Osteocyte (in vitro differentiated cells): ENCODE data around the gene KCTD11. TPM values are rescaled to one million over a fixed set of nuclear protein-coding genes. Genes with fewer than 3 reads are reported as not detected.
"Not testable (repeated sequence)": the region's sequence is repeated elsewhere in the genome, so short reads cannot be mapped to it uniquely, and the experiment has no call there.

Source experiments
- DNase-seq: peaks from one replicate; pipeline ENCODE4 v3.0.0; 2021; ENCODE audit warnings: mixed read lengths; ENCODE audit not compliant: unreplicated experiment; ENCODE audit errors: extremely low spot score
- H3K27ac Mint-ChIP-seq: one replicate; pipeline ENCODE4 v1.8.0; 2021; ENCODE audit warnings: mild to moderate bottlenecking, mixed read lengths; ENCODE audit not compliant: unreplicated experiment
- H3K27me3 Mint-ChIP-seq: one replicate; pipeline ENCODE4 v1.8.0; 2021; ENCODE audit warnings: mixed read lengths; ENCODE audit not compliant: unreplicated experiment
- H3K36me3 Mint-ChIP-seq: one replicate; pipeline ENCODE4 v1.8.0; 2021; ENCODE audit warnings: mixed read lengths; ENCODE audit not compliant: unreplicated experiment
- H3K4me1 Mint-ChIP-seq: one replicate; pipeline ENCODE4 v1.8.0; 2021; ENCODE audit warnings: mixed read lengths; ENCODE audit not compliant: unreplicated experiment
- H3K4me3 Mint-ChIP-seq: one replicate; pipeline ENCODE4 v1.8.0; 2021; ENCODE audit warnings: mild to moderate bottlenecking, moderate library complexity, mixed read lengths; ENCODE audit not compliant: unreplicated experiment
- H3K9me3 Mint-ChIP-seq: one replicate; pipeline ENCODE4 v1.8.0; 2021; ENCODE audit warnings: mixed read lengths; ENCODE audit not compliant: unreplicated experiment
- total RNA-seq: library from RNA; stranded (reverse); gene quantifications from 2 replicates; pipeline ENCODE4 v1.2.1, GENCODE V29; 2021
- TF ChIP-seq, protein P1 (sequence below): fragments of 200-600 bp; sonication (generic); IDR thresholded peaks from 2 replicates; pipeline ENCODE4 v1.5.0; 2021; ENCODE audit warnings: antibody characterized with exemption, mild to moderate bottlenecking, moderate library complexity

The KCTD11 gene
- total RNA-seq, 1 donor from 2014 or later: 12.7 TPM

DNA sequence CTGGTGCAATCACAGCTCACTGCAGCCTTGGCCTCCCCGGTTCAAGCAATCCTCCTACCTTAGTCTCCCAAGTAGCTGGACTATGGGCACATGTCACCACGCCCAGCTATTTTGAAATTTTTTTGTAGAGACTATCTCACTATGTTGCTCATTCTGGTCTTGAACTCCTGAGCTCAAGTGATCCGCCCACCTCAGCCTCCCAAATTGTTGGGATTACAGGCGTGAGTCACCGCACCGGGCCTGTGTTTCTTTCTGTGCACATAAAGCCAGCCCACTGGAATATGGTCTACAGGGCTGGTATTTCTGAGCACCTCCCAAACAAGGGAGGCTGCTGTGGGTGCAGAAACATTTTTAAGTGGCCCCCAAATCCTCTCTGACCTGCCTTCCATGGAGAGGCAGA is 11.3 kb downstream of the KCTD11 start:
- Mint-ChIP-seq H3K27me3 (peaks cover 5% of the 10 kb centered on the region), H3K4me3 (no peak overlapping the region), H3K27ac (no peak overlapping the region), H3K36me3 (no peaks in the 10 kb centered on the region), H3K9me3 (no peaks in the 10 kb centered on the region), H3K4me1 (no peaks in the 10 kb centered on the region)
- TF ChIP-seq, protein P1, sequence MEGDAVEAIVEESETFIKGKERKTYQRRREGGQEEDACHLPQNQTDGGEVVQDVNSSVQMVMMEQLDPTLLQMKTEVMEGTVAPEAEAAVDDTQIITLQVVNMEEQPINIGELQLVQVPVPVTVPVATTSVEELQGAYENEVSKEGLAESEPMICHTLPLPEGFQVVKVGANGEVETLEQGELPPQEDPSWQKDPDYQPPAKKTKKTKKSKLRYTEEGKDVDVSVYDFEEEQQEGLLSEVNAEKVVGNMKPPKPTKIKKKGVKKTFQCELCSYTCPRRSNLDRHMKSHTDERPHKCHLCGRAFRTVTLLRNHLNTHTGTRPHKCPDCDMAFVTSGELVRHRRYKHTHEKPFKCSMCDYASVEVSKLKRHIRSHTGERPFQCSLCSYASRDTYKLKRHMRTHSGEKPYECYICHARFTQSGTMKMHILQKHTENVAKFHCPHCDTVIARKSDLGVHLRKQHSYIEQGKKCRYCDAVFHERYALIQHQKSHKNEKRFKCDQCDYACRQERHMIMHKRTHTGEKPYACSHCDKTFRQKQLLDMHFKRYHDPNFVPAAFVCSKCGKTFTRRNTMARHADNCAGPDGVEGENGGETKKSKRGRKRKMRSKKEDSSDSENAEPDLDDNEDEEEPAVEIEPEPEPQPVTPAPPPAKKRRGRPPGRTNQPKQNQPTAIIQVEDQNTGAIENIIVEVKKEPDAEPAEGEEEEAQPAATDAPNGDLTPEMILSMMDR: no peak
- no peak for DNase-seq

DNA sequence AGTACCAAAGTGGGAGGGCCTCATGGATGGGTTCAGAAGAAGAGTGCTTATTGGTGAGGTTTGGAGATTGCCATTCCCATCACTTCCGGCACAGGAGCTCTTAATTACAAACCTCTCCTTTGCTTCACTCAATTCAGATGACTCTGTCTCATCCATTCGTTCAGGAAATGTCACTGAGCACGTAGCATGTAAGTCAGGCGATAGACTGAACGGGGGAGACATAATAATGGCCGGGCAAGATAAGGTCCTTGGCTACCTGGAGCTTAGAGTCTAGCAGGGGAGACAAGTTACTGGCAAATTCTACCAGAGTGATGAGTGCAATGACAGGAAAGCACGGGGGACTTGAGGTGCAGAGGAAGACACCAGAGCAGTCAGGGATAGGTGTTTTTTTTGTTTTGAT is 14.0 kb downstream of the KCTD11 start:
- H3K27ac Mint-ChIP-seq, H3K36me3 Mint-ChIP-seq, DNase-seq, H3K4me1 Mint-ChIP-seq, H3K9me3 Mint-ChIP-seq, H3K4me3 Mint-ChIP-seq: not testable (repeated sequence)
- H3K27me3 Mint-ChIP-seq: peaks cover 18% of the 10 kb centered on the region

DNA sequence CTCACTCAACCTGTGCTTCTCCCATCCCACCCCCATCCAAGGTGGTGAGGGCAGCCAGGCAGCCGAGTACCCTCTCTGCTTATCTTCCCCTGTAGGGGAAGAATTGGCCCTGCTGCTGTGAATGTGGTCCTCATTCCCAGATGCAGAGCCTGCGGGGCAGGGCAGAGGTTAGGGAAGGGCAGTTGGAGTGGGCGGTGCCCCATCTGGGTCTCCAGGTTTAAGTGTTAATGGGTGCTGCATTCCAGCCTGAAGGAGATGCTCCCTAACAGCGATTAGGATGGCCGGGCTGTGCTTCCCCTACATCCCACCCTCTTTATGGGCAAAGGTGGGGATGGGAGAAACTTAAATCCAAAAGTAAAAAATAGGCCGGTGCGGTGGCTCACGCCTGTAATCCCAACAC is 15.1 kb downstream of the KCTD11 start:
- H3K4me1 Mint-ChIP-seq: no peaks in the 10 kb centered on the region
- H3K4me3 Mint-ChIP-seq: no peak overlapping the region
- H3K27me3 Mint-ChIP-seq: peaks cover 18% of the 10 kb centered on the region
- no peak for DNase-seq
- H3K9me3 Mint-ChIP-seq: no peaks in the 10 kb centered on the region
- no peaks in the 10 kb centered on the region for H3K36me3 Mint-ChIP-seq
- TF ChIP-seq, protein P1: no peak
- no peak overlapping the region for H3K27ac Mint-ChIP-seq

DNA sequence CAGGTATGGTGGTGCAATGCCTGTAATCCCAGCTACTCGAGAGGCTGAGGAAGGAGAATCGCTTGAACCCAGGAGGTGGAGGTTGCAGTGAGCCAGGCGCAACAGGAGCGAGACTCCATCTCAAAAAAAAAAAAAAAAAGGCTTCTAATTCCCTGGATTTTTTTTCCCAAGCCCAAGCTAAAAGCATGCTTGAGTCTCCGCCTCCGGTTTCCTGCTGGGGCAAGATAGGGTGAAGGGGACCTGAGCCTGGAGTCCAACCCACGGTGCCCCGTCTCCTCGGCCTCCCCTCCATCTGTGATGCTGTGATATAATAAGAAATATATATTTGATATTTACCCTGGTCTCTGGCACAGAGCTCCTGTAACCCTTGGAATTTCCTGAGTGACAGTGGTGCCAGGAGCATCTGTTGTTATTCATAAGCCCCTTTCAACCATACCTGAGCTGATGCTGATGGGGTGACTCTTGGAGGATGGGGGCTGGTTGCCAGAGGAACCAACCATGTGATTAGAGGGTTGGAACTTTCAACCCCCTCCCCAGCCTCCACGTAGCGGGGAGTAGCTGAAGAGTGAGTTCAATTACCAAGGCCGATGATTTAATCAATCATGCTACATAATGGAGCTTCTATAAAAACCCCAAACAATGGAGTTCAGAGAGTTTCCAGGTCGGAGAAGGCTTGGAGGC is 16.1 kb downstream of the KCTD11 start:
- Mint-ChIP-seq H3K4me3 (no peak overlapping the region), H3K36me3 (no peaks in the 10 kb centered on the region), H3K27me3 (peaks cover 18% of the 10 kb centered on the region), H3K27ac (no peak overlapping the region), H3K9me3 (no peaks in the 10 kb centered on the region), H3K4me1 (no peaks in the 10 kb centered on the region)
- DNase-seq: no peak
- TF ChIP-seq, protein P1: no peak

DNA sequence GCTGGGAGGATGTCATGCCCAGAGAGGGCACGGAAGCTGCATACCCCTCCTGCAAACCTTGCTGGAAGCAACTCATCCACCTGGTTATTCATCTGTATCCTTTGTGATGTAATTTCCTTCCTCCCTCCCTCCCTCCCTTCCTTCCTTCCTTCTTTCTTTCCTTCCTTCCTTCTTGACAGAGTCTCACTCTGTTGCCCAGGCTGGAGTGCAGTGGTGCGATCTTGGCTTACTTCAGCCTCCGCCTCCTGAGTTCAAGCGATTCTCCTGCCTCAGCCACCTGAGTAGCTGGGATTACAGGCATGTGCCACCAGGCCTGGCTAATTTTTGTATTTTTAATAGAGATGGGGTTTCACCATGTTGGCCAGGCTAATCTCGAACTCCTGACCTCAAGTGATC is 16.6 kb downstream of the KCTD11 start:
- H3K4me1 Mint-ChIP-seq, DNase-seq, H3K9me3 Mint-ChIP-seq, H3K4me3 Mint-ChIP-seq, H3K36me3 Mint-ChIP-seq, H3K27ac Mint-ChIP-seq: not testable (repeated sequence)
- peaks cover 18% of the 10 kb centered on the region for H3K27me3 Mint-ChIP-seq

DNA sequence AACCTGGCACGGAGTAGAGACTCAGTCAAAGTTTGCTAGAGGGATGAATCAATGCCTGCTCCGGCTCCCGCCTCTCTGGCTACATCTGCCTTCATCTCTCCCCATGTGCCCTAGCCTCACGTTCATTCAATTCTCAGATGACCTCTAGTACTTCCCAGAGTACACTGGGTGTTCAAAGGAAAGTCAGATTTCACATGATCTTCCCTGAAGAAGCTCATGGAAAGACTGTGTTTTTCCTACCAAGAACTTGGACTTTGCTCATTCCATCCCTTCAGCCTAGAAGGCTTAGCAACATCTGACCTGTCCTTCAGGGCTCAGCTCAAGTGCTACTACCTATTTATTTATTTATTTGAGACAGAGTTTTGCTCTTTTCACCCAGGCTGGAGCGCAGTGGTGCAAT is 17.9 kb downstream of the KCTD11 start:
- Mint-ChIP-seq H3K4me3 (no peak overlapping the region), H3K9me3 (no peaks in the 10 kb centered on the region), H3K36me3 (no peaks in the 10 kb centered on the region), H3K27me3 (peaks cover 22% of the 10 kb centered on the region), H3K4me1 (no peaks in the 10 kb centered on the region), H3K27ac (no peak overlapping the region)
- TF ChIP-seq, protein P1: no peak
- no peak for DNase-seq
